Measurements from ENCODE around the gene TBCC. TPM values are rescaled to one million over a fixed set of nuclear protein-coding genes. Genes with fewer than 3 reads are reported as not detected.

Gene TBCC
- total RNA-seq, 2 donors from 2014 or later = 14.5 to 25.4 TPM

DNA sequence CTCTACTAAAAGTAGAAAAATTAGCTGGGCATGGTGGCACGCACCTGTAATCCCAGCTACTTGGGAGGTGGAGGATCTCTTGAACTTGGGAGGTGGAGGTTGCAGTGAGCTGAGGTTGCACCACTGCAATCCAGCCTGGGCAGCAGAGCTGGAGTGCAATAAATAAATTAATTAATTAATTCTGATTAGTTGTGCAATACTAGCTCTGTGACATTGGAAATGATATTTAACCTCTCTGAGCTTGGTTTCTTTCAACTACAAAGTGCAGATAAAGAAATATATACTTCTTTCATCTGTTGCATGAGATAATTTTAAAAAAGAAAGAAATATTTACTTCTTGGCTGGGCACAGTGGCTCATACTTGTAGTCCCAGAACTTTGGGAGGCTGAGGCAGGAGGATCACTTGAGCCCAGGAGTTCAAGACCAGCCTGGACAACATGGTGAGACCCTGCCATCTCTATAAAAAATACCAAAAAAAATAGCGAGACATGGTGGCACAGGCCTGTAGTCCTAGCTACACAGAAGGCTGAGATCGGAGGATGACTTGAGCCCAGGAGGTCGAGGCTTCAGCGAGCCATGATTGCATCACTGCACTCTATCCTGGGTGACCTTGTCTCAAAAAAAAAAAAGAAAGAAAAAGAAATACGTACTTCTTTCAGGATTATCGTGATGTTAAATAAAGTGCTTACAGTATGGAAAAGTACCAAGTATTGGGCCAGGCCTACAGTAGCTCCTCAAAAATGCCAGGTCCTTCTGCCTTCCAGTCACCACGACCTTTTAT, 15.6 kb upstream of the TBCC start:
- Histone ChIP-seq H3K36me3 (replicated peaks in 1 of 2; ENCODE audit: insufficient read depth in 1 of 2, low read depth in 2 of 2) (no peaks in the 10 kb centered on the region), H3K27ac (no peak overlapping the region), H3K9me3 (no peaks in the 10 kb centered on the region), H3K27me3 (no peaks in the 10 kb centered on the region), H3K4me1 (no peaks in the 10 kb centered on the region), H3K4me3 (no peak overlapping the region)
- ATAC-seq (no peak), DNase-seq (no peak)
- WGBS, 2 donors = 77 to 79% methylated on average over 8 of the region's 8 CpGs
- no peak for TF ChIP-seq POLR2A (IDR thresholded peaks at IDR 0.05)
- TF ChIP-seq, protein P1, sequence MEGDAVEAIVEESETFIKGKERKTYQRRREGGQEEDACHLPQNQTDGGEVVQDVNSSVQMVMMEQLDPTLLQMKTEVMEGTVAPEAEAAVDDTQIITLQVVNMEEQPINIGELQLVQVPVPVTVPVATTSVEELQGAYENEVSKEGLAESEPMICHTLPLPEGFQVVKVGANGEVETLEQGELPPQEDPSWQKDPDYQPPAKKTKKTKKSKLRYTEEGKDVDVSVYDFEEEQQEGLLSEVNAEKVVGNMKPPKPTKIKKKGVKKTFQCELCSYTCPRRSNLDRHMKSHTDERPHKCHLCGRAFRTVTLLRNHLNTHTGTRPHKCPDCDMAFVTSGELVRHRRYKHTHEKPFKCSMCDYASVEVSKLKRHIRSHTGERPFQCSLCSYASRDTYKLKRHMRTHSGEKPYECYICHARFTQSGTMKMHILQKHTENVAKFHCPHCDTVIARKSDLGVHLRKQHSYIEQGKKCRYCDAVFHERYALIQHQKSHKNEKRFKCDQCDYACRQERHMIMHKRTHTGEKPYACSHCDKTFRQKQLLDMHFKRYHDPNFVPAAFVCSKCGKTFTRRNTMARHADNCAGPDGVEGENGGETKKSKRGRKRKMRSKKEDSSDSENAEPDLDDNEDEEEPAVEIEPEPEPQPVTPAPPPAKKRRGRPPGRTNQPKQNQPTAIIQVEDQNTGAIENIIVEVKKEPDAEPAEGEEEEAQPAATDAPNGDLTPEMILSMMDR (IDR thresholded peaks at IDR 0.05) = no peak
- intact Hi-C loops (cut with DNase I) = no loop called here

DNA sequence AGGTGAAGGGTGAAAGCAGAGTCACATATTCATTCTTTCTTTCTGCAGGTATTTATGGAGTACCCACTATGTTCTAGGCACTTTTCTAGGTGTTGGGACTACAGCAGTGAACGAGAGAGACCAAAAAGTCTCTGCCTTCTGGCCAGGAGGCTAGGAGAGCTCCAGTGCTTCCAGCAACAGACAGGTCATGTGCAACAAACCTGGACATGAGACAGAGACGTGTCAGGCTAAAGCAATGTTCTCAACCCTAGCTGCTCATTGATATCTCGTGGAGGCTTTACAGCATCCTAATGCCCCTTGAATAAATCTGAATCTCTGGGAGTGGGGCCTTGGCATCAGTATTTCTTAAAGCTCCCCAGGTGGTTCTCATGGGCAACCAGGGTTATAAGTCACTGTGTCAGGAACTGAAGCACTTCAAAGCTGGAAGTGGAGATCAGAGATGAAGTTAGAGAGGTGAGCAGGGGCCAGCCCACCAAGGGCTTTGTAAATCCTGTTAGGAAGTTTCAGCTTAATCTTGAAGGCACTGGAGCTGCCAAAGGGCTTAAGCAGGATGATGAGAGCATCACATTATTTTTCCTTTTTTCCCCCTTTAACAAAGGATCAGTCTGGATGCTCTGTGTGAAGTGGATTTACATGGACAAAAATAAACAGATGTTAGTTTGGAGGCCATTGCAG, 13.0 kb upstream of the TBCC start:
- TF ChIP-seq, protein P1 (IDR thresholded peaks at IDR 0.05) = no peak
- TF ChIP-seq POLR2A (IDR thresholded peaks at IDR 0.05) = no peak
- no peak for DNase-seq
- 90 to 92% methylated on average over 3 of the region's 3 CpGs for WGBS, 2 donors
- Histone ChIP-seq H3K27ac (no peak overlapping the region), H3K36me3 (replicated peaks in 1 of 2; ENCODE audit: insufficient read depth in 1 of 2, low read depth in 2 of 2) (no peaks in the 10 kb centered on the region), H3K9me3 (no peaks in the 10 kb centered on the region), H3K27me3 (no peaks in the 10 kb centered on the region), H3K4me3 (no peak overlapping the region), H3K4me1 (no peaks in the 10 kb centered on the region)
- intact Hi-C loops (cut with DNase I) = no loop called here
- no peak for ATAC-seq

DNA sequence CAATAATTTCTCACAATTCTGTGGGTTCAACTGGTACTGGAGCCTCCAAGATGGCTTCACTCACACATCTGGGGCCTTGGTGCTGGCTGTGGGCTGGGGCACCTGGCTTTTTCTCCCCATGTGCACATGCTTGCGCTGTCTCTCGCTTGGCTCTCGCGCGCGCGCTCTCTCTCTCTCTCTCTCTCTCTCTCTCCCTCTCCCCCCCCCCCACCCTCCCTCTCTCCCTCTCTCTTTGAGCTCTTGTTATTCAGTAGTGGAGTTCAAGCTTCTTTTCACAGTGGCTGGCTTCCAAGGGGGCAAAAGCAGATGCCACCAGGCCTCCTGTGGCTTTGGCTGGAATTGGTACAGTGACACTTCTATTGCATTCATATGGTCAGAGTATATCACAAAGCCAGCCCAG, 10.8 kb upstream of the TBCC start:
- no peak for TF ChIP-seq POLR2A (IDR thresholded peaks at IDR 0.05)
- TF ChIP-seq, protein P1 (IDR thresholded peaks at IDR 0.05) = no peak
- DNase-seq (no peak), ATAC-seq (no peak)
- Histone ChIP-seq H3K4me1 (no peaks in the 10 kb centered on the region), H3K36me3 (replicated peaks in 1 of 2; ENCODE audit: insufficient read depth in 1 of 2, low read depth in 2 of 2) (no peaks in the 10 kb centered on the region), H3K27me3 (no peaks in the 10 kb centered on the region), H3K4me3 (no peak overlapping the region), H3K9me3 (no peaks in the 10 kb centered on the region), H3K27ac (no peak overlapping the region)
- intact Hi-C loops (cut with DNase I) = no loop called here
- 94 to 100% methylated on average over 6 to 7 of the region's 7 CpGs for WGBS, 2 donors

DNA sequence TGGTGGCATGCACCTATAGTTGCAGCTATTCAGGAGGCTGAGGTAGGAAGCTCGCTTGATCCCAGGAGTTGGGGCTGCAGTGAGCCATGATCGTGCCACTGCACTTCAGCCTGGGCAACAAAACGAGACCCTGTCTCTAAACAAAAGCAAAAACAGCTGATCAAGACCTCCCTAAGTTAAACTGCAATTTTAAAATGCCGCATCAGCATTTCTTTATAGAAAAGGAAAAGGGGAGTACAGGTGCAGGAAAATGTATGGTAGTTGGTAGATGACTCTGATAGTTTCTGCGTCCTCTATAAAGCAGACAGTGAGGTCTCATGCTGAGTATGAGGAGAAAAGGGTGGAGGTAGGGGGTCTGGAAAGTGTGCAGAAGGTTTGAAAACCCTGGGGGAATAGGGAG, 8.9 kb upstream of the TBCC start:
- Histone ChIP-seq H3K27me3 (no peaks in the 10 kb centered on the region), H3K9me3 (no peaks in the 10 kb centered on the region), H3K36me3 (replicated peaks in 1 of 2; ENCODE audit: insufficient read depth in 1 of 2, low read depth in 2 of 2) (no peaks in the 10 kb centered on the region), H3K27ac (no peak overlapping the region), H3K4me3 (no peak overlapping the region), H3K4me1 (no peaks in the 10 kb centered on the region)
- intact Hi-C loops (cut with DNase I) = no loop called here
- WGBS, 2 donors = 91% methylated on average over 5 of the region's 5 CpGs
- TF ChIP-seq POLR2A (IDR thresholded peaks at IDR 0.05) = no peak
- TF ChIP-seq, protein P1 (IDR thresholded peaks at IDR 0.05) = no peak
- DNase-seq = no peak
- no peak for ATAC-seq
